HG03442 (cell line): Measurements from ENCODE around the gene ADRB2.

ENCODE experiments used
- ATAC-seq: cut with Tn5 transposase; IDR thresholded peaks from one replicate; pipeline ENCODE4 v1.9.1; 2021; ENCODE audit warnings: mild to moderate bottlenecking, moderate library complexity; ENCODE audit not compliant: unreplicated experiment

The ADRB2 gene

DNA sequence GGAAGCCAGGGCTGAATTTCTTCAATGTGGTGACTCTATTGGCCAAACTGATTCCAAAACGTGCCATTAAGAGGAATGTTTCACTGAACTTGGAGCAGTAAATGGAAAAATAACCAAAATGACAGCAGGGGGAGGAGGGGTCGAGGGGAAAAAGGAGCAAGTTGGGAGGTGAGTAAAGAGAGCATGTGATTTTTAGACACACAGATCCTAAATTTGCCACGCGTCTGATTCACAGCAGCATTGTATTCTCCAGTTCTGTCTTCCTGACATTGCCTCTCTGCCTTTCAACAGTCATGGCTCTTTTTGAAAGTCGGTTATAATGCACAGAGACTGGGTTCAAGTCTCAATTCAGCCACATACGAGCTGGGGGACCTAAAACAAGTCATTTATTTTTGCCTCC lies 22.0 kb upstream of the ADRB2 start:
- ATAC-seq = no peak

DNA sequence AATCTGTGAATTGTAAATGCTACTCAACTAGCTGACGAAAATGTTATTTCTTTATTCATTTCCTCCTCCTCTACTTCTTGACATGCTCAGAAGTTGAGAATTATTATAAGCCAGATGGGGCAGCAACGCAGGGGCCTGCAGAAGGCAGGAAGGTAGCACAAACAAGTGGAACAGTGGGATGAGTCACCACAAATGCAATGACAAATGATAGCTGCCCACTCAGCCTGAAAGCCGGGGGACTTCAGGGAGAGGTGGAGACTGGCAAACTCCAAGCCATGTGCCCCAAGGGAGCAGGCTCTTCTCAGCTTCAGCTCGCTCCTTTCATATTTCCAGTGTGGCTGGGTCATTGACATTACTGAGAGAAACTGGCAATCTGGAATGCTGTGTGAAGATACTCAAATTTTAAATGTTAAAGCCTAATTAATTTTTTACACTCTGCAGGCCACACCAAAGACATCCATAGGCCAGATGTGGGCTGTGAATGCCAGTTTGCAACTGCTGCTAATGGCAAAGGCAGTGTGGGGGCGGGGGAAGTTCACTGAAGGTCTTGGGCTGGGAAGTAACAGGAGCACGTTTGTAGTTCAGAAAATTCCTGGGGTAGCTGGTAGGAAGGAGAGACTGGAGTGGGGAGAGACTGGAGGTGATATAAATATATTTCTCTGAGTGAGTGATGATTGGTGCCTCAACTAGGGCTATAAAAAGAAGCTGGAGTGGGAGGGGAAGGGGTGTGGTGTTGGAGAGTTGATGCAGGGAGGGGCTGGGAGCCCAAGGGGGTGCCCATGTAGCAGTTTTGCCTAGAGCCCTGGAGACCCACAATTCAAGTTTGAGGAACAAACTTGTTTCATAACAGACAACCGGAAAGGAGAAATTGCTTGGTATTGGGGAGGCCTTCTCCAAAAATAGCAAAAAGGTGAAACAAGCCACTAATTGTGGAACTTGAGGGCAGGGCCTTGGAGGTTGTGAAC lies 20.8 kb upstream of the ADRB2 start:
- ATAC-seq = peak; percentile 44

DNA sequence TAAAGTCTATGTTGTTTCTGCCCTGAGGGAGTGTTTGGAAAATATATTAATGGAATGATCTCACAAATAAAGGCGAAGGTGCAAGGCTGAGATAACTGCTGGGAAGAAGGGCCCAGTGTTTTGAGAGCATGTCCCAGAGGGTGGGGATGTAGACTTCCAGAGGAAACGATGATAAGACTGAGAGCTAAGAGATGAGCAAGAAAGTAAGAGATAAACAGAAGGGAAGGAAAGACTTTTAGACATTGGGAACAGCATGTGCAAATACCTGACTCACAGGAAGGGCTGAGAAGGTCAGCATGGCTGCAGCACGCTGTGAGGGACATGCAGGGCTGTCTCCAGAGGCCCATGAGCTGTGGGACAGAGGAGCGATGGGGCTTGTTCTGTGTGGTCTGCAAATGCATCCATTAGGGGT lies 19.9 kb upstream of the ADRB2 start:
- ATAC-seq = no peak

DNA sequence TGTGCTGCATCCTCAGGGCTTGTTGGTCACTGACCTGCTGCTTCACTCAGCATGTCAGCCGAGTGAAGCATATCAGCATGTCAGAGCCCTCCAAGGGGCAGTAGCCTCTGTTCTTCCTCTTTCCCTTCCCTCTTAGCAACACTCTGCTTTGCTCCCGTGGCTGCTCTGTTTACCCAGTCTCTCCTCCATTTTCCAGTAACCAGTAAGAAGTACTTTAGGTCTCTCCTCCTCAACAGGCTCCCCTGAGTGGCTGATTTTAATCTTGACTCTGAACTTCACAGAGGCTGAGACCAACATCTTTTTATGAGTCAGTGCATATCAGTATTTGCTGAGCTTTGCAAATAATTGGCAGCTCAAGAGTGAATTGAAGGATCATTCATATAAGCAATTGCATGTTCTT lies 18.6 kb upstream of the ADRB2 start:
- no peak for ATAC-seq

DNA sequence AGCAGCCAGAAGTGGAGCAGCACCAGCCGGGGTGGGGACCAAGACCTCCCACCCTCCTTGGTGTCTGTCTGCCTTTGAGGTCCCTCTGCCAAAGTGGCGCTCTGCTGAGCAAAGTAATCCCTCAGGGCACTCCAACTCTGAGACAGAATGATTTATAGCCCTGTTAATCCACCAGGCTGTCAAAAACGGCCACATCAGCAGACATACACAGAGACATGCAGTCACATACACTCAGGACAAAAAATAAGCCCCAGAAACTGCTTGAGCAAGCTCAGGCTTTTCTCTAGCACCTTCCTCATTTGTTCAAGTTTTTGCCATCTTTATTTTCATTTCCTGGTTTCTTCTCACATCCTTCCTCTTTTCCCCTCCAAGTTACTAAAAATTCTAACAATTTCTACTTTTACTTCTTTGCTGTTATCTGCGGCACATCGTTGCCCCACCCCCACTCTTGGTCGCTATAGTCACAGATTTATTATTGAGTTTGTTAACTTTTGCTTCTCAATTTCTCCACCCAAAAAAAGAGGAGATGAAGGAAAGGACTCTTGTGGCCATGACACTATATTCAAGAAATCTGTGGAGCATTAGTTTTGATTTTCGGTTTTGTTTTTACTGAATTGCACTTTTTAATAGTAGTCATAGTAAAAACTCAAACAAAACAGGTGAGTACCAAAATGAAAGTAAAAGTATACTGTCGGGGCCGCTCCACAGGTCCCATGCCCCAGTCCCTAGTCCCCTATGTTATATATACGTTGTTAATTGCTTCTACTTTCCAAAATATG lies 17.4 kb upstream of the ADRB2 start:
- ATAC-seq = peak; percentile 55

DNA sequence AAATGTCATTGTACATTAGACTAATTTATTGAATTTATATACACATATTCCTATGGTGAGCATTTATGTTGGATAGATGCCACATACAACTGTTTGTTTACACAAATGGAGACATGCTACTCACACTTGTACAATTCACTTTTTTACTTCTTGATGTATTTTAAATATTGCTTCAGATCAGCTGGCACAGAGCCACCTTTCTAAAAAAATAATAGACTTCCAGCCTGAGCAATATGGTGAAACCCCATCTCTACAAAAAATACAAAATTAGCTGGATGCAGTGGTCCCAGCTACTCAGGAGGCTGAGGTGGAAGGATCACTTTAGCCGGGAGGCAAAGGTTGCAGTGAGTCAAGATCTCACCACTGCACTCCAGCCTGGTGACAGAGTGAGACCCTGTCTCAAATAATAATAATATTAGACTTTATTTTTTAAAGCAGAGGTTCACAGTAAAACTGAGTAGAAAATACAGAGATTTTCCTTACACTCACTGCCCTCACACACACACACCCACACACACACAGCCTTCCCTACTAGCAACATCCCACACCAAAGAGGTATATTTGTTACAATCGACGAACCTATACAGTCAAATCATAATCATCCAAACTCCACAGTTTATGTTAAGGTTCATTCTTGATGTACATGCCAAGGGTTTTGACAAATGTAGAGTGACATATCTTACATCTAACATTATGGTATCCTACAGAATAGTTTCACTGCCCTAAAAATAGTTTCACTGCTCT lies 16.5 kb upstream of the ADRB2 start:
- no peak for ATAC-seq

DNA sequence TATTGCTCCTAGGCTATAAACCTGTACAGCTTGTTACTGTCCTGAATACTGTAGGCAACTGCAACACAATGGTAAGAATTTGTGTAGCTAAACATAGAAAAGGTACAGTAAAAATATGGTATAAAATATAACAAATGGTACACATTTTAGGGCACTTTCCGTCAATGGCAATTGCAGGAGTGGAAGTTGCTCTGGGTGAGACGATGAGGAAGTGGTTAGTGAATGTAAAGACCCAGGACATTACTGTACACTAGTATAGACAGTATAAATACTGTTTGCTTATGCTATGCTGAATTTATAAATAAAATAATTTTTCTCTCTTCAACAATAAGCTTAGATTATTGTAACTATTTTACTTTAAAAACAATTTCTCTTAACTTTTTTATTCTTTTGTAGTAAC lies 15.6 kb upstream of the ADRB2 start:
- no peak for ATAC-seq

DNA sequence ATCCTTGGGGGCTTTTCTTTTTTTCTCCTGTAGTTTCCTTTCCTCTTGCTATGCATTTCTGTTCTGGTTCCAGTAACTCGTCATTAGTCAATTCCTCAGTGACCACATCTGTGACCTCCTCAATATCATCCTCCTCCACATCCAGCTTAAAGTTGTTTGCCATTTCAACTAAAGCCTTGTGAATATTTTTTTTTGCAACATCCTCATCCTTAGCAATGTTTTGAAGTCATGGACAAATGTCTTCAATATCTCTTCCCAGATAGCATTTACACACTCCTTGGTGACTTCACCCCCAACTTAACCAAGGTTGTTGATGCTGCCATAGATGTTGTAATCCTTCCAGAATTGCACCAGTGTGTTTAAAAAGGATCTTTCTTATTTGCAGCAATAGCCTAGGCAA lies 14.7 kb upstream of the ADRB2 start:
- no peak for ATAC-seq

DNA sequence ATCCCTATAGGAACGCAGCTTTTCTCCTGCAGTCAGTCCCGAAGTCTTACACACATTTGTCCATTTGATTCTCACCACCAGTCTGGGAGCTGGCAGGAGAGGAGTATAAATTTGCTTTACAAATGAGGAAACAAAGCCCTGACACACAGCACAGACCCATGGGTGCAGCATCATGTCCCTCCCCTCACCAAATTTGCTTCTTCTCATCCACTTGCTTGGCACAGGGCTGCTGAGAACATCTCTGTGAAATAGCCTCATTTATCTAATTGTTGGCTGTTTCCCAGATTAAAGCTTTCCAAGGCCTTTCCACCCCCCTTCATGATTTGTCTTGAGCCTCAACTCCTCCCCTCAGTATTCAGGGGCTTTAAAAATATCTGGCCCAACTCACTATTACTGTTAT lies 11.3 kb upstream of the ADRB2 start:
- no peak for ATAC-seq

DNA sequence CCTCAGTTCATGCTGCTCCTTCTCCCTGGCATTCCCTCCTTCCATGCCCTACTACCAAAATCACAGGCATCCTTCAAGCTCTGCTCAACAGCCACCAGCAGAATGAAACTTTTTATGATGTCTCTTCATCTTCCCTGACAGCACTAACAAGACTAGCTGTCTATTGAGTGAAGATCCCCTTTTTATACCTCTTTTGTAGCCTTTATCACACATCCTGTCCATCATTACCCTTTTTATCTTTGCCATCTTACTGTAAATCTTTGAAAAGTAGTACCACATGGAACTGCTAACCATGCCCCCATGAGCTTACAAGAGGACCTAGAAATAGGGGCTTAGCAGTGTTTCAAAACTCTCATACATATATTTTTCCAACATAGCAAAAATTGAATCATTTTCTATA lies 10.8 kb upstream of the ADRB2 start:
- no peak for ATAC-seq

DNA sequence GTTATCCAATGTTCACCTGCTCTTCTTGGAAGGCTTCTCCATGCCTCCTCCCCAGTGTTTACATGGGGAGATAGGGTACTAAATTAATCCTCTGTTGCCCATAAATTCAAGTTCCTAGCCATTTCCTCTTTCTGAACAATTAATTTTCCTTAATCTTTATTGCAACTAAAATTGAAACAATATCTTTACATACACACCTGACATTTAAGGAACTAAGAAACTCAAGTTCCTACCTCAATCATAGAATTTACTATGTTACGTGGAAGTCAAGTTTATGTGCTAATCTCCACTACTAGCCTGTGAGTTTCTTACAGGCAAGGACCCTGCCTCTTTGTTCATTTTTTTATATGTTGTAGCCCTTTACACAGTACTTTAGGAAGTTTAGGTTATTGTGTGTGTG lies 10.1 kb upstream of the ADRB2 start:
- no peak for ATAC-seq

DNA sequence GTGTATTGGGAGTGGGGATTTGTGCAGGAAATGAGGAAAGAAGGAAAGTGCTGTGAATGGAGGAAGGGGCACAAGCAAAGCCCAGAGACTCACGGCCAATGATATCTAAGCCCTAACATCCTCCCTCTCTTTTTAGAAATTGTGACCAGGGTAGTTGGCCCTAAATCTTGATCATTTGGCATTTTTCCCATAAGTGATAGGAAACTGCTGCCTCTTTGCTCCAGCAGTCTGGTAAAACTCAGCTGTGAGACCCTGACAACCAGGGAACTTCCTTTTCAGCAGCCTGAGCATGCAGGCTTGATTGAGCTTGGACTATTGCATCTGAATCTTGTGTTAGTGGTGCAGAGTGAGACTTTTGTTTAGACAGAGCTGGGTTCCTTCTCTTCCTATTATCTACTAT lies 9.6 kb upstream of the ADRB2 start:
- ATAC-seq = no peak

DNA sequence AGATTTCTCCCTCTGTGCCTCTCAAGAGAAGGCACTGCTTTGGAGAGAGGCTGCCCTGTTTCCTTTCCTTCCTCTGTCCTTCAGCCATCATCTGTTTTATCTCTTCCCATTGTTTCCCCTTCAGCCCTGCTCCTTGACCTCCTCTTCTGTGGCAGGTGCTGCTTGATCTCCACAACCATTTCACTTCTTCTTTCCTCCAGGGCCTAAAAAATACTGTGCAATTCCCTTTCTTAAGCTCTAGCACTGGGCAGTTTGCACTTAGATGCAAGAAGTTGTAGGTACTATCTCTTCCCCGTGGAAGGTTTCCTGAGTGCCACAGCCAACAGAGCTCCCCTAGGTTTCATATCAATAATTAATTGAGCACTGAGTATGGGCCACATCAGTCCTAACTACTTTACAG lies 8.8 kb upstream of the ADRB2 start:
- no peak for ATAC-seq

DNA sequence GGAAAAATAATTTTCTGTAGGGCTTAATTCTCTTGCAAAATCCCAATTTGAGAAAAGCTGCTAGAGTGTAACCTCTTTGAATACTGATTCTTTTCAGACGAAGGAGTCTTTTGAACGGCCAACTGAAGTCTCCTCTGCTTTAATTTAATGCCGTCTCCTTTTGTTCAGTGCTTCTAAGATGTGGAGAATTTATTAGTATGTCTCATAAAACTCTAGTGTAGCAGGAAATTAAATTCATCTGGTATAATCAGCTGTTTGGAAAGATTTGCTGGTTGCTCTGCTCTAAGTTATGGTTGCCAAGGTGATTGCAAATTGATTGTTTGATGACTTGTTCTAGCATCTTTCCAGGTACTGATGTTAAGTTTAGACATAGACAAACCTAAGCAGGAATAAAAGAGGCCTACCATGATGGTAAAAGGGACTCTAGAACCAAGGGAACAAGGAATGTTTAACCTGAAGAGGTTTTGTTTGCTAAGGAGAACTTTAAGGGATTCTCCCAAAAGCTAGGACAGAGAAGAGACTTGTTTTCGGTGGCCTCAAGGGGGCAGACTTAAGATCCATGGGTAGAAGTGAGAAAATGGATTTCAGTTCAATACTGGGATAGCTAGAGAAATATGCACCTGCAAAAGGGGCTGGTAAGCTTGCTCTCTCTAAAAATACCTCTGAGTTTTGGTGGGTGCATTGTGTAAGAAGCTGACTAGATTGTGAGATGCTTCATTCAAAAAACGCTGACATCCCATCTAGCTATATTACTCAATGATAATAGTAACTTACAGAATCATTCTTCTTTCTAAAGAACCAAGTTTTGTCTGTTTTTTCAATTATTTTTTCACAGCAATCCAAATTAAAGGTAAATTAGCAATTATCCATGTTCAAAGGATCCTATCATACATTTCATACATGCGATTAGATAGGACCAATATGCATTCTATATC lies 5.7 kb upstream of the ADRB2 start:
- peak; percentile 48 for ATAC-seq

DNA sequence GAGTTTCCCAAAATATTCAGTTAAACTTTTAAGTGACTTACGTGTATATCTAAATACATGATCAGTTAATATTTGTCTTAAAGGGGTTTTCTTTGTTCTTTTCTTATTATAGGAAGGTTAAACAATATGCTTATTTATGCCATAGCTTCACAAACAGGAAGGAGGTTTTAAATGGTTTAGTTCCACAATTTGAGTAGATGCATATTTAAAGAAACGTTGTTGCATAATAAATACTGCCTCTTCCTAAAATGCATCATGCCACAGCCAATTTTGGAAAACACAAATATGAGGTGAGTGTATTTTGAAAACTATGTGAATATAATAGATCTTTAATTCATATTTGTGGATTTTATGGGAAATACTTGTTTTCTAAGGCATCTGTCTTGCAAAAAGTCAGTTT lies 2.5 kb upstream of the ADRB2 start:
- ATAC-seq = no peak

DNA sequence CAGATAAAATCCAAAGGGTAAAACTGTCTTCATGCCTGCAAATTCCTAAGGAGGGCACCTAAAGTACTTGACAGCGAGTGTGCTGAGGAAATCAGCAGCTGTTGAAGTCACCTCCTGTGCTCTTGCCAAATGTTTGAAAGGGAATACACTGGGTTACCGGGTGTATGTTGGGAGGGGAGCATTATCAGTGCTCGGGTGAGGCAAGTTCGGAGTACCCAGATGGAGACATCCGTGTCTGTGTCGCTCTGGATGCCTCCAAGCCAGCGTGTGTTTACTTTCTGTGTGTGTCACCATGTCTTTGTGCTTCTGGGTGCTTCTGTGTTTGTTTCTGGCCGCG lies 727 bp upstream of the ADRB2 start:
- no peak for ATAC-seq

DNA sequence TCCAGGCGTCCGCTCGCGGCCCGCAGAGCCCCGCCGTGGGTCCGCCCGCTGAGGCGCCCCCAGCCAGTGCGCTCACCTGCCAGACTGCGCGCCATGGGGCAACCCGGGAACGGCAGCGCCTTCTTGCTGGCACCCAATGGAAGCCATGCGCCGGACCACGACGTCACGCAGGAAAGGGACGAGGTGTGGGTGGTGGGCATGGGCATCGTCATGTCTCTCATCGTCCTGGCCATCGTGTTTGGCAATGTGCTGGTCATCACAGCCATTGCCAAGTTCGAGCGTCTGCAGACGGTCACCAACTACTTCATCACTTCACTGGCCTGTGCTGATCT lies 294 bp downstream of the ADRB2 start:
- no peak for ATAC-seq

DNA sequence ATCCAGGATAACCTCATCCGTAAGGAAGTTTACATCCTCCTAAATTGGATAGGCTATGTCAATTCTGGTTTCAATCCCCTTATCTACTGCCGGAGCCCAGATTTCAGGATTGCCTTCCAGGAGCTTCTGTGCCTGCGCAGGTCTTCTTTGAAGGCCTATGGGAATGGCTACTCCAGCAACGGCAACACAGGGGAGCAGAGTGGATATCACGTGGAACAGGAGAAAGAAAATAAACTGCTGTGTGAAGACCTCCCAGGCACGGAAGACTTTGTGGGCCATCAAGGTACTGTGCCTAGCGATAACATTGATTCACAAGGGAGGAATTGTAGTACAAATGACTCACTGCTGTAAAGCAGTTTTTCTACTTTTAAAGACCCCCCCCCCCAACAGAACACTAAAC lies 1.3 kb downstream of the ADRB2 start:
- ATAC-seq = no peak

DNA sequence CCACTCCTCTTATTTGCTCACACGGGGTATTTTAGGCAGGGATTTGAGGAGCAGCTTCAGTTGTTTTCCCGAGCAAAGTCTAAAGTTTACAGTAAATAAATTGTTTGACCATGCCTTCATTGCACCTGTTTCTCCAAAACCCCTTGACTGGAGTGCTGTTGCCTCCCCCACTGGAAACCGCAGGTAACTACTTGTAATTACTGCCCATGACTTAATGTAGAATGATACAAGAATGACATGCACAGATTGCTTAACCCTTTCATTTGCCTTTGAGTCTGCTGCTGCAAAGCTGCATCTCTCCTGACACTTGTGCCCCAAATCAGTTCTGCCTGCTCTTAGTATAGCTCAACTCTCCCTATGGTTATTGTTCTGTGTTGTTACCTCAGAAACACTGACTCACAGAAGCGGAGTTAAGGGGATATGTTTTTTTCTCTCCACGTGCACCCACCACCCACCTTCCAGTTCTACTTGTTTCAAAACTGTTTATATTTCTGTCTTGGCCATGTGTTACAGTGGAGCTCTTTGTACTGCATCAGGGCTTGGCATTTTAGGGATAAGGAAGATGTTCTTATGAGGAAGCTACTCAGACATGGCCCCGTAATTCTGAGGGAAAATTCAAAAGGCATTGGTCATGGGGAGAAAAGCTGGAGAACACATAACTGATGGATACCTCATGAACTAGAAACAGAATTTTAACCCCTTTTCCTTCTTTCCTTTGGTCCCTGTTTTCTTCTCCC lies 2.3 kb downstream of the ADRB2 start:
- no peak for ATAC-seq

DNA sequence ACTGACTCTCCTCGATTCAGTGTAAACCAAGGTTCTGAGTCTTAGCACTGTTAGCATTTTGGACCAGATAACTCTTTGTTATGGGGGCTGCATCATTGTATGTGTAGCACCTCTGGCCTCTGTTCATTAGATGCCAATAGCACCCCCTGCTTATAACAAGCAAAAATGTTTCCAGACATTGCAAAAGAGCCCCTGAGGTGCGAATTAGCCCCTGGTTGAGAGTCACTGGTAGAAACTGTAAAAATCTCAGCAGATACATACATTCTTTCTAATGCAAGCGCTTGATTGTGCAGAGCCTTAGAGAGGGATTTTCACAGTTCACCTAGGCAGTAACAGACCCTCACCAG lies 2.8 kb downstream of the ADRB2 start:
- no peak for ATAC-seq
